OCI-LY3 (cell line): ENCODE measurements around the gene SNTG2.

Experiments
- H2AFZ ChIP-seq: fragments of 200-600, 300-600 bp; shearing (Covaris generic); 2 replicates; pipeline ENCODE4 v1.6.0; 2014; ENCODE audit warnings: antibody characterized with exemption, low read depth, low read length
- H3K27ac ChIP-seq: fragments of 200-600, 300-600 bp; sonication (generic); 2 replicates; pipeline ENCODE4 v1.5.1; 2014; ENCODE audit warnings: mild to moderate bottlenecking, low read length, moderate library complexity, mixed read lengths
- H3K27me3 ChIP-seq: fragments of 200-600, 300-600 bp; sonication (generic); 2 replicates; pipeline ENCODE4 v1.6.1; 2014; ENCODE audit warnings: low read depth, low read length, mixed read lengths
- H3K36me3 ChIP-seq: fragments of 200-600, 300-600 bp; sonication (generic); replicated peaks from 2 replicates; pipeline ENCODE3; 2014; ENCODE audit warnings: low read depth, low read length, mixed read lengths
- H3K4me1 ChIP-seq: fragments of 300-600, 200-600 bp; sonication (generic); 2 replicates; pipeline ENCODE4 v1.6.1; 2014; ENCODE audit warnings: low read length, mixed read lengths
- H3K4me2 ChIP-seq: fragments of 200-600, 300-600 bp; sonication (generic); 2 replicates; pipeline ENCODE4 v1.6.1; 2014; ENCODE audit warnings: low read length, mixed read lengths
- H3K4me3 ChIP-seq: fragments of 300-600, 200-600 bp; sonication (generic); 2 replicates; pipeline ENCODE4 v1.5.1; 2014; ENCODE audit warnings: antibody characterized with exemption, mild to moderate bottlenecking, low read length, moderate library complexity
- H3K79me2 ChIP-seq: fragments of 300-600, 200-600 bp; shearing (Covaris generic); 2 replicates; pipeline ENCODE4 v1.6.1; 2014; ENCODE audit warnings: mild to moderate bottlenecking, low read length, mixed read lengths
- H3K9ac ChIP-seq: fragments of 300-600, 200-600 bp; shearing (Covaris generic); 2 replicates; pipeline ENCODE4 v1.6.0; 2014; ENCODE audit warnings: mild to moderate bottlenecking, low read length, moderate library complexity
- H3K9me3 ChIP-seq: fragments of 200-600, 300-600 bp; shearing (Covaris generic); 2 replicates; pipeline ENCODE4 v1.6.1; 2014; ENCODE audit warnings: low read length, mixed read lengths; ENCODE audit not compliant: insufficient read depth
- H4K20me1 ChIP-seq: fragments of 200-600, 300-600 bp; sonication (generic); 2 replicates; pipeline ENCODE4 v1.6.1; 2016; ENCODE audit warnings: low read length, mixed read lengths; ENCODE audit not compliant: insufficient read depth
- EZH2phosphoT487 ChIP-seq: fragments of 200-600 bp; shearing (Covaris generic); IDR thresholded peaks from 2 replicates; pipeline ENCODE4 v1.6.1; 2018; ENCODE audit warnings: antibody characterized with exemption, mixed run types, low read depth
- TF ChIP-seq, protein P1 (sequence below): fragments of 200-600, 300-600 bp; sonication (generic); IDR thresholded peaks from 2 replicates; pipeline ENCODE4 v1.5.1; 2014; ENCODE audit warnings: antibody characterized with exemption, low read length, low read depth

SNTG2 gene

DNA sequence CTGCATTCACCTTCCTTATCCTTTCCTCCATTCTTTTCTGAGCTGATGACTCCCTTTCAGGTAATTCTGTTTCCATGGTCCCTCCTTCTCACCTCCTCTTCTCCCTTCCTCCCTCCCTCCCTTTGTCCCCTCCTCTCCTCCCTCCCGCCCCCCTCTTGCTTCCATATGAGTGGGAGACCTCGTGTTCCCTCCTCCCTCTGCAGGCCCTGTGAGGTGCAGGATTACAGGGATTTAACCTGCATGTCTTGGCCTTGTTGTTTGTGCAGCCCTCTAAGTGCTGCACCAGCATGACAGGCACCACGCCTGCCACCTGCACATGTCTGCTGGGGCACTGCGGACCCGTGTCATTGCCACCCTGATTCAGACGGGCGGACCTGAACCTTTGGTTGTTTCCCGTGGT, 103.1 kb downstream of the SNTG2 start:
- H3K4me3 ChIP-seq: no peak overlapping the region
- H3K27me3 ChIP-seq: no peaks in the 10 kb centered on the region
- H3K4me1 ChIP-seq: no peaks in the 10 kb centered on the region
- H3K9me3 ChIP-seq: no peaks in the 10 kb centered on the region; the same call in 1 of the 2 replicates
- TF ChIP-seq, protein P1, sequence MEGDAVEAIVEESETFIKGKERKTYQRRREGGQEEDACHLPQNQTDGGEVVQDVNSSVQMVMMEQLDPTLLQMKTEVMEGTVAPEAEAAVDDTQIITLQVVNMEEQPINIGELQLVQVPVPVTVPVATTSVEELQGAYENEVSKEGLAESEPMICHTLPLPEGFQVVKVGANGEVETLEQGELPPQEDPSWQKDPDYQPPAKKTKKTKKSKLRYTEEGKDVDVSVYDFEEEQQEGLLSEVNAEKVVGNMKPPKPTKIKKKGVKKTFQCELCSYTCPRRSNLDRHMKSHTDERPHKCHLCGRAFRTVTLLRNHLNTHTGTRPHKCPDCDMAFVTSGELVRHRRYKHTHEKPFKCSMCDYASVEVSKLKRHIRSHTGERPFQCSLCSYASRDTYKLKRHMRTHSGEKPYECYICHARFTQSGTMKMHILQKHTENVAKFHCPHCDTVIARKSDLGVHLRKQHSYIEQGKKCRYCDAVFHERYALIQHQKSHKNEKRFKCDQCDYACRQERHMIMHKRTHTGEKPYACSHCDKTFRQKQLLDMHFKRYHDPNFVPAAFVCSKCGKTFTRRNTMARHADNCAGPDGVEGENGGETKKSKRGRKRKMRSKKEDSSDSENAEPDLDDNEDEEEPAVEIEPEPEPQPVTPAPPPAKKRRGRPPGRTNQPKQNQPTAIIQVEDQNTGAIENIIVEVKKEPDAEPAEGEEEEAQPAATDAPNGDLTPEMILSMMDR: no peak
- no peak for TF ChIP-seq EZH2phosphoT487
- no peak overlapping the region for H2AFZ ChIP-seq
- H3K79me2 ChIP-seq: no peaks in the 10 kb centered on the region
- H4K20me1 ChIP-seq: no peaks in the 10 kb centered on the region
- no peak overlapping the region for H3K27ac ChIP-seq
- no peak overlapping the region for H3K9ac ChIP-seq
- no peak overlapping the region for H3K4me2 ChIP-seq
- H3K36me3 ChIP-seq: no peaks in the 10 kb centered on the region

DNA sequence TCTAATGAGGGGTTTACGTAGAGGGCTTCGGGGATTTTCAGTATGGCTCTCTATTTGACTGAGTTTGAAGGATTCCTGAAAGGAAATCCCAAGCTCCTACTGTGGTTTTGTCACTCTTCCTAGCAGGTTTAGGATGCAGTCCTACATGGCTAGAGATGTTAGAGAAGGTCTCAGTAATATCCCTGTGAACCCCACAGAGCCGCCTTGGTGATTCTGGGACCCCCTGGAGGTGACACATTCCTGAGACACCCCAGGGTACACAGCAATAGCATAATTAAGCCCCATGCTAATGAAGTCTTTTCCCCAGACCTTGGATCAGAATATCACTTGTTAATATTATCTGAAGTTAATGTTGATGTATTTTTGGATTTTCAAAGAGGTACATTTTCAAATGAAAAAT, 103.8 kb downstream of the SNTG2 start:
- Histone ChIP-seq H3K4me2 (no peak overlapping the region), H4K20me1 (no peaks in the 10 kb centered on the region), H3K9ac (no peak overlapping the region), H3K36me3 (no peaks in the 10 kb centered on the region), H3K4me1 (no peaks in the 10 kb centered on the region), H3K9me3 (no peaks in the 10 kb centered on the region), H3K79me2 (no peaks in the 10 kb centered on the region), H3K27me3 (no peaks in the 10 kb centered on the region), H3K27ac (no peak overlapping the region), H3K4me3 (no peak overlapping the region), H2AFZ (no peak overlapping the region)
- TF ChIP-seq, protein P1: no peak
- TF ChIP-seq EZH2phosphoT487: no peak

DNA sequence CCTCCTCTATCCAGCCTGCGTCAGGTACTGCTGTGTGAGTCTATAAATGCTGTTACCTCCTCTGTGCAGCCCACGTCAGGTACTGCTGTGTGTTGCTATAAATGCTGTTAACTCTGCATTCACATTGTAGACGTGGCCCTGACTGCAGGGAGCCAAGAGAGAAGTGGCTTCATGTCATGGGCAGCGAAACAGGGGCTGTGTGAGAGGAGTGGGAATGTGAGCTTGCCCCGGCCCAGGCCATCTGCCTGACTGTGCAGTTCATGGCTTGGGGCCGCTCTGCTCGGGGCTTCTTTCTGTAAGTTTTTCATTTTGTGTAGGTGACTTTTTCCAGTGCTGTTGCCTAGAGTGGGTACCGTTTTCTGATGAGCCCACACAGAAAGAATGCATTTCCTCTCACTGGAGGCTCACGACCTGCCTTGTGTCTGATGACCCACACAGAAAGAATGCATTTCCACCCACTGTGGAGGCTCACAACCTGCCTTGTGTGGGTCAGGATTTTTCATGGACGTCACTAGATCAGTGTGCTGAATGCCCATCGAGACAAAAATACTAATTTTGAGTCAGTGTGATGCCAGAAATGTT, 104.5 kb downstream of the SNTG2 start:
- Histone ChIP-seq H3K79me2 (no peaks in the 10 kb centered on the region), H3K27ac (no peak overlapping the region), H3K36me3 (no peaks in the 10 kb centered on the region), H4K20me1 (no peaks in the 10 kb centered on the region), H3K9ac (no peak overlapping the region), H3K4me1 (no peaks in the 10 kb centered on the region), H2AFZ (no peak overlapping the region), H3K4me3 (no peak overlapping the region), H3K27me3 (no peaks in the 10 kb centered on the region), H3K4me2 (no peak overlapping the region), H3K9me3 (no peaks in the 10 kb centered on the region)
- TF ChIP-seq EZH2phosphoT487: no peak
- TF ChIP-seq, protein P1: no peak

DNA sequence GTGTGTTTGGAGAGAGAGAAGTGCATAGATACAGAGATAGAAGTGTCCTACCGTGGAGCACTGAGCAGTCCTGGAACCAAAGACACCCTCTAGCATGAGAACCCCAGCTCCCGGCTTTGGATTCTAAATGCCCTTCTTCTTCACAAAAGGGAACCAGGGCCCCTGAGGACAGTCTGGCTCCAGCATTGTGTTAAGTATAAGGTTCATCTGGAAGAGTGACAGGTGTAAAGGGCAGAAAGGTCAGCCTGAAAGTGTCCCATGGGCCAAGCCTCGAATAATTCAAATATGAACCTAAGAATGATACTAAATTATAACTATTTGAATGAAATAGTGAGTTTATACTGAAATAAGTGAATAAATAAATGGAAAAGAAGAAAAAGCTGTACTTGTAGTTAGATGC, 109.7 kb downstream of the SNTG2 start:
- no peaks in the 10 kb centered on the region for H3K36me3 ChIP-seq
- no peaks in the 10 kb centered on the region for H3K9me3 ChIP-seq
- H3K4me2 ChIP-seq: no peak overlapping the region
- no peaks in the 10 kb centered on the region for H3K79me2 ChIP-seq
- no peaks in the 10 kb centered on the region for H4K20me1 ChIP-seq
- no peak for TF ChIP-seq EZH2phosphoT487
- TF ChIP-seq, protein P1: no peak
- H3K4me3 ChIP-seq: no peak overlapping the region
- no peaks in the 10 kb centered on the region for H3K4me1 ChIP-seq
- no peak overlapping the region for H2AFZ ChIP-seq
- no peak overlapping the region for H3K9ac ChIP-seq
- H3K27me3 ChIP-seq: no peaks in the 10 kb centered on the region
- no peak overlapping the region for H3K27ac ChIP-seq
